Nucleus accumbens (tissue), 56 donors: ENCODE results near the gene ESRRA.

Source experiments
- DNase-seq, 56 donors: peaks; one replicate each; lab custom pipeline; 2025; lab: John Stamatoyannopoulos, UW

Gene ESRRA

DNA sequence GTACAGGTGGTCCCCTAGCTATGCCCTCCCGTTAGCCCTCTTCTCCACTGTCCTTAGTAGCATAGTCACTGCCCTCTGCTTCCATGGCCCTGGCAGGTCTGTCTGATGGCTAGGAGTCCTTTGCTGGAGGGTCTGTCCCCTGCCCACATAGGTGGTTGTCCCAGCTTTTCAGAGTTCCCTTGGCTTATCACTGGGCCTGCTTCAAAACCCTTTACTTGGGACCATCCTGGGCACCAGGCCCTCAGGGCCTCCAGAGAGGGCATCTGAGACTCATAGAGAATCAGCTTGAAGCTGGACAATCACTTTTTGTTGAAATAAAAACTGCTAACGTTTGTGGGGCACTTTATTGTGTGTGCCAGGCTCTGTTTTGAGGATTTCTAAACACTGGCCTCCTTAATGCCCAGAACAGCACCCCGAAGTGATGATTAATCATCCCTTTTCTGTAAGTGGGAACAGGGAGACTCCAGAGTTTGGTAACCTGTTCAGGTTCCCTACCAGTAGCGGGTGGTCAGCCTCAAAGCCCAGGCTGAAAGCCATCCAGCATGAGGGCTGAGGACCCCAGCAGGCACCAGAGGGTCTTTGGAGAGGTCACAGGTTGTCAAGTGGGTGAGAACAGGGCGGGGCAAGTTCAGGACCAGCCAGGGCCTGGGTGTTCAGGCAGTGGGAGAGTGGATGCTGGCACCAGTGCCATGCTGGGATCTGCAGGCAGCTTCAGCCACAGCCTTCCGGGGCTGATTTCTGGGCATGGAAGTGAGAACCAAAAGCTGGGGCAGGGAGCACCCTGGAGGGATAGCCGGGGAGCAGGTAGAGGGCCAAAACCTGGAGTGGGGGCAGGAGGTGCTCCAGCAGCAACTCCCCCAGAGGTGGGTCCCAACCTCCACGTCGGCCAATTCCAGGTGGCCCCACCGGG, 14.7 kb upstream of the ESRRA start:
- no peak for DNase-seq

DNA sequence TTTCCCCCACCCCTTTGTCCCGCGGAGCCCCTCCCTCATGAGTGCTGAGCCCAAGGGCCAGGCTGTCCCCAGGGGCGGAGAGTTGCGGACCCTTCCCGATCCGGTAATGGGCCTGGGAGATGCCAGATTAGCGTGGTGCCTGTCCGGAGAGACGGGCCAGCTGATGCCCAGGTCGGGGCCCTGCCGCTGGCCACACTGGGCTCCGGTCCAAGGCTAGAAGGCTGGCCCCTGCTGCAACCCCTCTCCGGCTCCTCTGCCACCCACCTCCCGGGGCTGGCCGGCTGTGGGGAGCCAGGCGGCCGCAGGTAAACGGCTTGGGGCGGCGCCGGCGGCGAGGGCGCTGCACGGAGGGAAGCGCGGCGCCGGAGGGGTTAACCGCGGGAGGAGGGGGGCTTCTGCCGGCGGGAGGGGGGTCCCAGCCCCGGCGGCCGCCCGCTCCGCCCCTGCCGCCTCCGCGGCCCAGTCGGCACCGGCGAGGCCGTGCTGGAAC, 14.0 kb upstream of the ESRRA start, which contains the start of gene KCNK4:
TSS of gene KCNK4 (plus strand) at position 41 of the 490 bp plus-strand sequence. CDS start 1,717 bp downstream, outside the sequence.
- peak in 1 of 56 donors; percentile 45 for DNase-seq

DNA sequence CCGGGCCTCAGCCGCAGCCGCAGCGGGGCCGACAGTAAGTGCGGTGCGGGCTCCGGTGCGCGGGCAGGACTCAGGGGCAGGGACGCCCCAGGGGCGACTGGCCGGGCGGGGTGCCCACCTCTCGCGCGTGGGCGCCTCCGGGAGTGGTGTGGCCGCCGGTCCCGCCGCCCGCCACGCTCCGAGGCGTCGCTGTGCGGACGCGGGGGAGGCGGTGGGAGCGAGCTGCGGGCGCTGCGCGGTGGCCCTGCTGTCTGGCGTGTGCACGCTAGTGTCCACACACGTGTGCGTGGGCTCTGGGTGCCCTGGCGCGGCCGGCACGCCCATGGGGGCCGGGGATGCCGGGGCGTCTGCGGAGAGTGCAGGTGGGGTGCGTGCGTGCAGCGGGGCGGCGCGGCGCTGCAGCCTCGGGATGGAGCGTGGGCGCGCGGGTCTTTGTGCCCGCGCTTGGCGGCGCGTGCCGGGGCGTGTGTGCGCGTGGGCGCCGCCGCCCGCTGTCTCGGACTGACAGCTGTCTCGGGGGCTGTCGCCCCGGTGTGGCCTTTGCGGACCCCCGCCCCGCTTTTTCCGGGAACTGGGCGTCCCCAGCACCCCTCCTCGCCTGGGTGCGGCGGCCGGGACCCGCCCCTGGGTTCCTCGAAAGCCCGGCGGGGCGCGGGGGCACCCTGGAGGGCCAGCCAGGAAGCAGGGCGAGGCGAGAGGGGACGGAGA, 13.4 kb upstream of the ESRRA start:
- peak in 2 of 56 donors; percentile 15 to 55 for DNase-seq

DNA sequence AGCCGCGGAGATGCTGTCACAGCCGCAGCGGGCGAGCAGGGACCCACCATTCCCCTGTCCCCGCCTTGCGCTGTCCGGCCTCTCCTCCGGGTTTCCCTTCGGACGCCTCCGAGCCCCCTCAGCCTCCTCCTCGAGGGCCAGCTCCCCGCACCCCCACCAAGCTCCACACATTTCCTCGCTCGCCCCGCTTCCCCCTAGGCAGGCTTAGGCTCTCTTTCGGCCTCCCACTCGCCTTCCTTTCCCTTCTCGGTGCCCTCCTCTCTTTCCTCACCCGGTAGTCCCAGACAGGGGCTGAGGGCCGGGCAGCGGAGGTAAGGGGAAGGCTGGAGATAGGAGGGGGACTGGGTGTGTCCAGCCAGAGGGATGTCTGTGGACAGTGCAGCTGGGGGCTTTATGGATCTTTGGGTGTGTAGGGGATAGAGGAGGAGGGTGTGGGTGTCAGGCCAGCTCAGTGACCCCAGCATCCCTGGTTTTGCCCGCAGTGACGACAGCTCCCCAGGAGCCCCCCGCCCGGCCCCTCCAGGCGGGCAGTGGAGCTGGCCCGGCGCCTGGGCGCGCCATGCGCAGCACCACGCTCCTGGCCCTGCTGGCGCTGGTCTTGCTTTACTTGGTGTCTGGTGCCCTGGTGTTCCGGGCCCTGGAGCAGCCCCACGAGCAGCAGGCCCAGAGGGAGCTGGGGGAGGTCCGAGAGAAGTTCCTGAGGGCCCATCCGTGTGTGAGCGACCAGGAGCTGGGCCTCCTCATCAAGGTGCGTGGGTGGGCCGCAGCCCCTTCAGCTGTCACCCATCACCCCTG, 12.7 kb upstream of the ESRRA start:
- peak in 1 of 56 donors; percentile 11 for DNase-seq

DNA sequence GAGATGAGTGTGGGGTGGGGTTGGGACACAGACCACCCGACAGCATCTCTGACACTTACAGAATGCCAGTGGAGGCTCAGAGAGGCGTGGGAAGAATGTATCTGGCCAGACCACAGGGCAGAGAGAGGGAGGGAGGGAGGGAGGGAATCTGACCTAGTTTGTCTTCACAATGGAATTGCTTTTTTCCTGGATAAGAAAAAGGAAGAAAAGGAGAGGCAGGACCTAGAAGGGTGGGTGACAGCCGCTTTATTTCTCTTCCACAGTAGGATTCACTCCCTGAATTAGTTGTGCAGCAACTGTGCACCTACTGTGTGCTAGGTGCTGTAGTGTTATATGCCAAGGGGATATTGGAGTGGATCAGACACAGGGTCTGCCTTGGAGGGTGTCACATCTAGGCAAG, 10.6 kb upstream of the ESRRA start:
- no peak for DNase-seq

DNA sequence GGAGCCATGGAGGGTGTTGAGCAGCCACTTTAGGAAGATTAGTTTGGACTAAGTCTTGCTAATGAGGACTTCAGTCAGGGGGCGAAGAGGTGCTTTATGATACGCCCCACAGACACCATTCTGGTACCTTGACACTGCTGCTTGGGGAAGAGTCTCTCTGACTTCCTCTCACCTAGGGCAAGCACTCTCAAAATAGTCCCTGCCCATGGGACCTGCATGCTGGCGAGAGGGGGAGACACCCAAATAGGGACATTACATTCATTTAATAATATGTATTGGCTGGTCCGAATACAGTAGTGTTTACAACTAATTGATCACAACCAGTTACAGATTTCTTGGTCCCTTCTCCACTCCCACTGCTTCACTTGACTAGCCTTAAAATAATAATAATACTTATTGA, 9.6 kb upstream of the ESRRA start:
- DNase-seq = no peak

DNA sequence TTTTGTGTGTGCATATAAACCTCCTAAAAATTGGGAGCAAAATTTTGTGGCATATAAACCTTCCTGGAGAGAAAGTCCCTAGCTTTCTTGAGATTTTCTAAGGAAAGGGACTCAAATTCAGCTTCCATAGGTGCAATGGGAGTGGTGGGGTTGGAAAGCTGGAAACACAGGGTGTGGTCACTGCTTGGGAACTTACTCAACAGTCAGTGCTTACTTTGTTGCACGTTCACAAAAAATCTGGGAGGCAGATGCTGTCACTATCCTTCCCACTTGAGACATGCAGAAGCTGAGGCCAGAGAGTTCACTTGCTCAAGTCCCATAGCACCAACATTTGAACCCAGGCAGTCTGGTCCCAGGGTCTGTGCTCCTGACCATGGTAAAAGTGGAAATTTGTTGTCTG, 9.1 kb upstream of the ESRRA start:
- no peak for DNase-seq

DNA sequence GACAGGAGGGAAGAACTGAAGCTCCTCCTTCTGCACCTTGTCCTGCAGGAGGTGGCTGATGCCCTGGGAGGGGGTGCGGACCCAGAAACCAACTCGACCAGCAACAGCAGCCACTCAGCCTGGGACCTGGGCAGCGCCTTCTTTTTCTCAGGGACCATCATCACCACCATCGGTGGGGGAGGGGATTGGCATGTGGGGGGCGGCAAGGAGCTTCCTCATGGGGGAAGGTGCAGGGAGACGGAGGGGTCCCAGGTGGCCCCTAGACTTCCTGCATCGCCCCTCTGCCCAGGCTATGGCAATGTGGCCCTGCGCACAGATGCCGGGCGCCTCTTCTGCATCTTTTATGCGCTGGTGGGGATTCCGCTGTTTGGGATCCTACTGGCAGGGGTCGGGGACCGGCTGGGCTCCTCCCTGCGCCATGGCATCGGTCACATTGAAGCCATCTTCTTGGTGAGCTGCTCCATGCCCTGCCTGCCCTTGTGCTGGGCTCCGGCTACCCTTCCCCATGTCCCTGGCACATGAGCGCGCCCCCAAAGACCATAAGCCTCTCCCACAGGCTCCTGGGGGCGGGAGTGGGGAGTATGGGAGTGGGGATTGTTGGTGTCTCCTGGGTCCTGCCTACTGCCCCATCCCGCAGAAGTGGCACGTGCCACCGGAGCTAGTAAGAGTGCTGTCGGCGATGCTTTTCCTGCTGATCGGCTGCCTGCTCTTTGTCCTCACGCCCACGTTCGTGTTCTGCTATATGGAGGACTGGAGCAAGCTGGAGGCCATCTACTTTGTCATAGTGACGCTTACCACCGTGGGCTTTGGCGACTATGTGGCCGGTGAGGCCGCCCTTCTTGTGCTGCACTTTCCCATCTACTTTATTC, 8.3 kb upstream of the ESRRA start:
- no peak for DNase-seq

DNA sequence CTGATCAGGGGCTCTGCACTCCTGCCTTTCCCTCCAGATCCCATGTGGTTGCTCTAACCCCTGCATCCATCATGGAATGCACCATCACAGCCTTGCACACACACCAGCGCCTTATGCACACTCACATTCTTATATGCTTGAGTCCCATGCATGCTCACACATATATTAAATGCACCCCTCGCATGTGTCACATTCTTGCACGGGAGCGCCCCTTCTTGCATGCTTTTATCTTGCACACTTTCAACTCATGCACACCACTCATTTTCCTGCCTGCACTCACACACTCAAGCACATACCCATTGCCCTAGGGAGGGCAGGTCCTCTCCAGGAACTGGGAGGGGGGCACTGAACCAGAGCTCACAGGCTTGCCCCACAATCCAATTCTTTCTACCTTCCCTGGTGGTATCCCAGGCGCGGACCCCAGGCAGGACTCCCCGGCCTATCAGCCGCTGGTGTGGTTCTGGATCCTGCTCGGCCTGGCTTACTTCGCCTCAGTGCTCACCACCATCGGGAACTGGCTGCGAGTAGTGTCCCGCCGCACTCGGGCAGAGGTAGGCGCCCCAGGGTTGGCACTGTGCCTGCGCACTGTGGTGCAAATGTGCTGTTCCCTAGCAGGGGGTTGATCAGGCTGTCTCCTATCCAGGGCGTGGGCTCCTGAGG, 7.5 kb upstream of the ESRRA start:
- no peak for DNase-seq

DNA sequence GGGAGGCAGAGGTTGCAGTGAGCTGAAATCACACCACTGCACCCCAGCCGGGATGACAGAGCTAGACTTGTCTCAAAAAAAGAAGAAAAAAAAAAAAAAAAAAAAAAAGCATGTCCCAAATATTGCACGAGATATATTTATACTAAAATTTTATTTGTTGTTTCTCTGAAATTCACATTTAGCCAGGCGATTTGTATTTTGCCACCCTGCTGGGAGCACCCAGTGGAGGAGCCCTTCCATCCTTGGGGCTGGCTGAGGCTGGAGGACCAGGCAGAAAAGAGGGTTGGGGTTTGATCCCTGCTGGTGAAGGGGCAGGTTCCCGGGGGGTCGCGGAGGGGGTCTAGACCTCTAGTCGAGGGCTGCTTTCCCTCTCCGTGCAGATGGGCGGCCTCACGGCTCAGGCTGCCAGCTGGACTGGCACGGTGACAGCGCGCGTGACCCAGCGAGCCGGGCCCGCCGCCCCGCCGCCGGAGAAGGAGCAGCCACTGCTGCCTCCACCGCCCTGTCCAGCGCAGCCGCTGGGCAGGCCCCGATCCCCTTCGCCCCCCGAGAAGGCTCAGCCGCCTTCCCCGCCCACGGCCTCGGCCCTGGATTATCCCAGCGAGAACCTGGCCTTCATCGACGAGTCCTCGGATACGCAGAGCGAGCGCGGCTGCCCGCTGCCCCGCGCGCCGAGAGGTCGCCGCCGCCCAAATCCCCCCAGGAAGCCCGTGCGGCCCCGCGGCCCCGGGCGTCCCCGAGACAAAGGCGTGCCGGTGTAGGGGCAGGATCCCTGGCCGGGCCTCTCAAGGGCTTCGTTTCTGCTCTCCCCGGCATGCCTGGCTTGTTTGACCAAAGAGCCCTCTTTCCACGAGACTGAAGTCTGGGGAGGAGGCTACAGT, 6.1 kb upstream of the ESRRA start:
- peak in 53 of 56 donors; percentile 10 to 82 (median 59) for DNase-seq

DNA sequence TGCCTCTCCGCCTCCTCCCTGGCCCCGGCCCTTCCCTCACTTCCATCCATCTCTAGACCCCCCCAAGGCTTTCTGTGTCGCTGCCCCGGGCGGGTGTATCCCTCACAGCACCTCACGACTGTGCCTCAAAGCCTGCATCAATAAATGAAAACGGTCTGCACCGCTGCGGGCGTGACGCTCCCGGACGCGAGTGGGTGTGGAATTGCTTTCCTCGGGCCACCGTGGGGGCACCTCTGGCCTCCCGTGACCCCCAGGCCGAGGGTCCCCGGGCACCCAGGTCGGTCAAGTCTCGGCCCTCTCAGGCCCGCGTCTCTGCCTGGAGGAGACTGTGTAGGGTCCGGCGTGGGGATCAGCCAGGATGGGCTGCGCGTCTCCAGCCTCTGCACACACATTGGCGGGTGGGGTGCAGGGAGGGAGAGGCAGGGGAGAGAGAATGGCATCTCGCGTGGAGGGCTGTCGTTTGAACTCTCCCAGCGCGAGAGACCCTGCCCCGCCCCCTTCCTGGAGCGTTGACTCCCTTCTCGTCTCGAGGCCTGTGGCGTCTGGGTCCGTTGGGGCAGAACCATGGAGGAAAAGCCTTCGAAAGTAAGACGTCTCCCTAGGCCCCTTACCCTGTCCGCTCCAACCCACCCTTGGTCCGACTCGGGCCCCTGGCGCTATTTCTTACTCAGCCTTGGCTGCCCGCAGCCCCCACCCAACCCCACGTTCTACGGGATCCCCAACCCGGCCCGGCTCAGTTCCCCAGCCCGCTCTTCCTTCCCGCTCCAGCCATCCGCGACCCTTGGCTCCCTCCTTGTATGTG, 5.3 kb upstream of the ESRRA start, which contains the start of gene CATSPERZ:
TSS of gene CATSPERZ (plus strand) at position 512 of the 802 bp plus-strand sequence. CDS start at position 565, 53 bp downstream.
- DNase-seq = peak in 4 of 56 donors; percentile 34 to 49 (median 44)

DNA sequence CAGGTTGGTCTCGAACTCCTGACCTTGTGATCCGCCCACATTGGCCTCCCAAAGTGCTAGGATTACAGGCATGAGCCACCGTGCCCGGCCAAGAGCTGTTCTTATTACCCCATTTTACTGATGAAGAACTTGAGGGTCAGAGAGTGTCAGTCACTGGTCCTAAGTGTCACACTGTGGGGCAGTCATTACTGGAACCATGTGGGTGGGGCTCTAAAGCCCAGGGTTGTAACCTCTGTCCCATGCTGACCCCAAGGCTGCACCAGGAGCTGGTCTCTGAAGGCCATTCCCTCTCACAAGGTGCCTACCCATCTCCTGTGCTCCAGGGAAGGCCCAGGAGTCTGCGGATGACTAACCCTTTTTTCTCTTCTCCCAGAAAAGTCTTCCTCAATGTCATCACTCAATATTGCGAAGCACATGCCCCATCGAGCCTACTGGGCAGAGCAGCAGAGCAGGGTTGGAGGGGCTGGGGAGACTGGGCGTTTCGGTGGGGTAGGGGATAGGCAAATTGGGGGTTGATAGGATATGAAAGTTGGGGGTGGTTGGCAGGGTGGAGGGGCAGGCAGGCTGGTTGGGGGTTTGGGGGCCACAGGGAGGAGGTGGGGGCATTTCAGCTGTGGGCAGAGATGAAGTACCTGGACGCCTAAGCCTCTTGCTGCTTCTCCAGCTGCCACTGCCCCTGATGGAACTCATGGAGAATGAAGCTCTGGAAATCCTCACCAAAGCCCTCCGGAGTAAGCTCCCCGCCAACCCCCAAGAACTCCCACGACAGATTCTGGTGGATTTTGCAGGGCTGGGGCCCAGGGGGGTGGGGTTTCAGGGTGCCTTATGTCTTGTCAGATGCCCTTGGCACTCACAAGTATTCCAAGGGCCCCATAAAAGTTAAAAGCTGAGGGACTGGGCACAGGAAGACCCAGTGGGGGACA, 2.0 kb upstream of the ESRRA start:
- no peak for DNase-seq

DNA sequence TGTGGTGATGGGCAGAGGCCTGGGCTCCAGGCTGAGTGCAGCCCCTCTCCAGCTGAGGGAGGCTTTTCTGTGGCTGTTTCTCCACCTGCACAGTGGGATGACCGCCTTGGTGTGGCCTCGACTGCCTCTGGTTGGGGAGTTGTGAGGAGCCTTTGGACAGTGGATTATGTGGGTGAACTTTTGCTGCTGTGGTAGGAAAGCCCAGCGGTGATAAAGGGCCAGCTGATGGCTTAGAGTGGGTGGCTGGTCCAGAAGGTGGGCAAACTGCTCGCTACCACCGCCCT, 1.4 kb upstream of the ESRRA start:
- no peak for DNase-seq

DNA sequence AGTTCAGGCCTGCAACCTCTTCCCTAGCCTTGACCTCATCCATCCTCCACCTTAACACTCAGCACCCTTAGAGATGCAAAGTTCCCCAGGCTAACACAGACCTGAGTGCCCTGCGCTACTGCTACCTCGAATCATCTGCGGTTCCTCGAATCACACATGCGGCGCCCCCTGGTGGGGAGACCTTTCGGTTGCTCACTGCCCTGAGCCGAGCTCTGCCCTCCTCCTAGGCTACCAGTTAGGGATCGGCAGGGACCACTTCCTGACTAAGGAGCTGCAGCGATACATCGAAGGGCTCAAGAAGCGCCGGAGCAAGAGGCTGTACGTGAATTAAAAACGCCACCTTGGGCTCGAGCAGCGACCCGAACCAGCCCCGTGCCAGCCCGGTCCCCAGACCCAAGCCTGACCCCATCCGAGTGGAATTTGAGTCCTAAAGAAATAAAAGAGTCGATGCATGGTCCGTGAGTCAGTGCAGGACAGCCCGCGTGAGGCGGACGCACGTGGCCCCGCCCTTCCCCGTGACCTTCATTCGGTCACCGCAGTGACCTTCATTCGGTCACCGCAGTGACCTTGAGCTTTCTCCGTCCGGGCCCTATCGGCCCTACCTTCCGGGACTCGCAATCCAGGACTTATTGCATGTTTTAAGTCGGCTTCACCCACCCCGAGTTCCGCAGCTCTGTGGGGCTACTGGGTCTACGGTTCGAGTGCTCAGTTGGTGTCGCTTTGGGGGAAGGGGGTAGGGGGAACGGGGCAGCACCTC, 830 bp upstream of the ESRRA start:
- DNase-seq = peak in 55 of 56 donors; percentile 42 to 95 (median 78)
